ENCODE measurements around the gene NR1D1.

NR1D1 gene

DNA sequence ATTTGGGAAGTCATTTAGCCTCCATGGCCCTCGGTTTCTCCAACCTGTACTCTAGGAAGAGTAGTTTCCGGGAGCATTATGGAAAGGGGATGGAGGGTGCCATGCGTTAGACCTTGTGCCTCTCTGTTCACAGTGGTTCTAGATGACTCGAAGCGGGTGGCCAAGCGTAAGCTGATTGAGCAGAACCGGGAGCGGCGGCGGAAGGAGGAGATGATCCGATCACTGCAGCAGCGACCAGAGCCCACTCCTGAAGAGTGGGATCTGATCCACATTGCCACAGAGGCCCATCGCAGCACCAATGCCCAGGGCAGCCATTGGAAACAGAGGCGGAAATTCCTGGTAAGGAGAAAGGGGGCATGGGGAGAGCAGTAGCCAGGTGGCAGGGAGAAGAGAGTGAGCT lies 15.9 kb downstream of the NR1D1 start:
- Histone ChIP-seq H3K9me2 (replicated peaks; ENCODE audit: low read depth, low read length) (no peaks in the 10 kb centered on the region), H3K9me3 (ENCODE audit: insufficient read depth, low read depth, low read length) (no peaks in the 10 kb centered on the region), H3K4me3 (ENCODE audit: low read length, poor library complexity, severe bottlenecking) (no peak overlapping the region), H4K20me1 (ENCODE audit: insufficient read depth, low read length, poor library complexity, severe bottlenecking) (no peaks in the 10 kb centered on the region), H2AFZ (ENCODE audit: low read length) (no peak overlapping the region), H3K79me2 (ENCODE audit: insufficient read depth, low read length) (no peaks in the 10 kb centered on the region), H3K4me1 (ENCODE audit: insufficient read depth, low read length, poor library complexity, severe bottlenecking) (no peaks in the 10 kb centered on the region), H3K4me2 (ENCODE audit: low read depth, low read length, poor library complexity, severe bottlenecking) (no peak overlapping the region), H3K9ac (ENCODE audit: low read depth, low read length, poor library complexity, severe bottlenecking) (no peak overlapping the region), H3F3A (ENCODE audit: low read depth) (no peaks in the 10 kb centered on the region), H3K36me3 (ENCODE audit: insufficient read depth, low read length) (peaks cover 23% of the 10 kb centered on the region; the same call in 1 of the 2 replicates), H3K27me3 (ENCODE audit: insufficient read depth, low read length, poor library complexity, severe bottlenecking) (no peaks in the 10 kb centered on the region)
- TF ChIP-seq EZH2phosphoT487 (IDR thresholded peaks at IDR 0.05; ENCODE audit: borderline replicate concordance): no peak
- TF ChIP-seq, protein P1, sequence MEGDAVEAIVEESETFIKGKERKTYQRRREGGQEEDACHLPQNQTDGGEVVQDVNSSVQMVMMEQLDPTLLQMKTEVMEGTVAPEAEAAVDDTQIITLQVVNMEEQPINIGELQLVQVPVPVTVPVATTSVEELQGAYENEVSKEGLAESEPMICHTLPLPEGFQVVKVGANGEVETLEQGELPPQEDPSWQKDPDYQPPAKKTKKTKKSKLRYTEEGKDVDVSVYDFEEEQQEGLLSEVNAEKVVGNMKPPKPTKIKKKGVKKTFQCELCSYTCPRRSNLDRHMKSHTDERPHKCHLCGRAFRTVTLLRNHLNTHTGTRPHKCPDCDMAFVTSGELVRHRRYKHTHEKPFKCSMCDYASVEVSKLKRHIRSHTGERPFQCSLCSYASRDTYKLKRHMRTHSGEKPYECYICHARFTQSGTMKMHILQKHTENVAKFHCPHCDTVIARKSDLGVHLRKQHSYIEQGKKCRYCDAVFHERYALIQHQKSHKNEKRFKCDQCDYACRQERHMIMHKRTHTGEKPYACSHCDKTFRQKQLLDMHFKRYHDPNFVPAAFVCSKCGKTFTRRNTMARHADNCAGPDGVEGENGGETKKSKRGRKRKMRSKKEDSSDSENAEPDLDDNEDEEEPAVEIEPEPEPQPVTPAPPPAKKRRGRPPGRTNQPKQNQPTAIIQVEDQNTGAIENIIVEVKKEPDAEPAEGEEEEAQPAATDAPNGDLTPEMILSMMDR (conservative IDR thresholded peaks at IDR 0.05; ENCODE audit: low read length): no peak

DNA sequence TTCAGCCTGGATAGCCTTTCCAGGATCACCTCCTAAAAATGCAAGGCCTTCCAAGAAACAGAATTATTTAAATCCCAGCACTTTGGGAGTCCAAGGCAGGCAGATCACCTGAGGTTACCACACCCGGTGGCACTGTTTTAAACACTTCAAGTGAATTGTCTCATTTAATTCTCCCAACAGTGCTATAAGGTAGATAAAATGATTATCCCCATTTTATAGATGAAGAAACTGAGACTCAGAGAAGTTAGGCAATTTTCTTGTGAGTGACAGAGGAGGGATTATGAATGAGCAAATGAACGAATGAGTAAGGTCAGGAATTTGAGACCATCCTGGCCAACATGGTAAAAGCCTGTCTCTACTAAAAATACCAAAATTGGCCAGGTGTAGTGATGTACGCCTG lies 20.8 kb downstream of the NR1D1 start:
- TF ChIP-seq EZH2phosphoT487 (IDR thresholded peaks at IDR 0.05; ENCODE audit: borderline replicate concordance): no peak
- TF ChIP-seq, protein P1 (conservative IDR thresholded peaks at IDR 0.05; ENCODE audit: low read length): no peak
- Histone ChIP-seq H2AFZ (ENCODE audit: low read length) (no peak overlapping the region), H4K20me1 (ENCODE audit: insufficient read depth, low read length, poor library complexity, severe bottlenecking) (no peaks in the 10 kb centered on the region), H3K36me3 (ENCODE audit: insufficient read depth, low read length) (no peaks in the 10 kb centered on the region; the same call in 1 of the 2 replicates), H3K9ac (ENCODE audit: low read depth, low read length, poor library complexity, severe bottlenecking) (no peak overlapping the region), H3K4me1 (ENCODE audit: insufficient read depth, low read length, poor library complexity, severe bottlenecking) (peaks cover 10% of the 10 kb centered on the region), H3K27me3 (ENCODE audit: insufficient read depth, low read length, poor library complexity, severe bottlenecking) (no peaks in the 10 kb centered on the region), H3K9me2 (replicated peaks; ENCODE audit: low read depth, low read length) (no peaks in the 10 kb centered on the region), H3F3A (ENCODE audit: low read depth) (no peaks in the 10 kb centered on the region), H3K4me3 (ENCODE audit: low read length, poor library complexity, severe bottlenecking) (no peak overlapping the region), H3K9me3 (ENCODE audit: insufficient read depth, low read depth, low read length) (no peaks in the 10 kb centered on the region), H3K4me2 (ENCODE audit: low read depth, low read length, poor library complexity, severe bottlenecking) (no peak overlapping the region), H3K79me2 (ENCODE audit: insufficient read depth, low read length) (no peaks in the 10 kb centered on the region)

DNA sequence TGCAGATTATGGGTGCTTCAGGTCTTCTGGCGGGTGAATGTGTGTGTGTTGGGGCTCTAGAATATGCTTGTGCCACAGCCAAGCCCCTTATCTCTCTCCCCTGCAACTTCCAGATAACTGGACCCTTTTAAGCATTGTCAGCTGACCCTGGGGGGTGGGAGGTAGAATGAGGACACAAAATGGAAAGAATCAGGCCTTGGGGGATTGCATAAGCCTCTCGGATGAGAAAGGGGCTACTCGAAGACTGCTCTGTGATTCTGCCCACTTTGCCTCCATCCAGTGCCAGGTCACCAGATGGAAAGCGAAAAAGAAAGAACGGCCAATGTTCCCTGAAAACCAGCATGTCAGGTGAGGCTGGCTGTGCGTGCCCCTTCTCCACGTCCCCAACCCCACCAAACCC lies 23.8 kb downstream of the NR1D1 start:
- Histone ChIP-seq H4K20me1 (ENCODE audit: insufficient read depth, low read length, poor library complexity, severe bottlenecking) (no peaks in the 10 kb centered on the region), H3K36me3 (ENCODE audit: insufficient read depth, low read length) (no peaks in the 10 kb centered on the region; the same call in 1 of the 2 replicates), H3K9ac (ENCODE audit: low read depth, low read length, poor library complexity, severe bottlenecking) (no peak overlapping the region), H3K27me3 (ENCODE audit: insufficient read depth, low read length, poor library complexity, severe bottlenecking) (no peaks in the 10 kb centered on the region), H3K4me3 (ENCODE audit: low read length, poor library complexity, severe bottlenecking) (no peak overlapping the region), H3F3A (ENCODE audit: low read depth) (no peaks in the 10 kb centered on the region), H2AFZ (ENCODE audit: low read length) (no peak overlapping the region), H3K4me1 (ENCODE audit: insufficient read depth, low read length, poor library complexity, severe bottlenecking) (peaks cover 18% of the 10 kb centered on the region), H3K79me2 (ENCODE audit: insufficient read depth, low read length) (peaks cover 4% of the 10 kb centered on the region; the same call in 1 of the 2 replicates), H3K4me2 (ENCODE audit: low read depth, low read length, poor library complexity, severe bottlenecking) (no peak overlapping the region), H3K9me3 (ENCODE audit: insufficient read depth, low read depth, low read length) (no peaks in the 10 kb centered on the region), H3K9me2 (replicated peaks; ENCODE audit: low read depth, low read length) (no peaks in the 10 kb centered on the region)
- TF ChIP-seq EZH2phosphoT487 (IDR thresholded peaks at IDR 0.05; ENCODE audit: borderline replicate concordance): no peak
- TF ChIP-seq, protein P1 (conservative IDR thresholded peaks at IDR 0.05; ENCODE audit: low read length): no peak
